IPS-18a (cell line): ENCODE measurements around the gene BMP8B.

Source experiments
- H3K27ac ChIP-seq: one replicate; pipeline ENCODE4 v1.5.1; 2013; ENCODE audit warnings: low read length
- H3K27me3 ChIP-seq: one replicate; pipeline ENCODE4 v1.6.1; 2013; ENCODE audit warnings: mild to moderate bottlenecking, low read length; ENCODE audit not compliant: control insufficient read depth, insufficient read depth
- H3K36me3 ChIP-seq: one replicate; pipeline ENCODE4 v1.6.1; 2013; ENCODE audit warnings: low read depth, low read length; ENCODE audit not compliant: control insufficient read depth
- H3K4me1 ChIP-seq: one replicate; pipeline ENCODE4 v1.6.1; 2013; ENCODE audit warnings: low read depth, low read length; ENCODE audit not compliant: control insufficient read depth
- H3K4me3 ChIP-seq: one replicate; pipeline ENCODE4 v1.5.1; 2013; ENCODE audit warnings: low read length
- H3K9ac ChIP-seq: one replicate; pipeline ENCODE4 v1.6.1; 2013; ENCODE audit warnings: mild to moderate bottlenecking, low read length, moderate library complexity
- H3K9me3 ChIP-seq: one replicate; pipeline ENCODE4 v1.6.1; 2013; ENCODE audit warnings: low read depth, low read length; ENCODE audit not compliant: control insufficient read depth

BMP8B gene

DNA sequence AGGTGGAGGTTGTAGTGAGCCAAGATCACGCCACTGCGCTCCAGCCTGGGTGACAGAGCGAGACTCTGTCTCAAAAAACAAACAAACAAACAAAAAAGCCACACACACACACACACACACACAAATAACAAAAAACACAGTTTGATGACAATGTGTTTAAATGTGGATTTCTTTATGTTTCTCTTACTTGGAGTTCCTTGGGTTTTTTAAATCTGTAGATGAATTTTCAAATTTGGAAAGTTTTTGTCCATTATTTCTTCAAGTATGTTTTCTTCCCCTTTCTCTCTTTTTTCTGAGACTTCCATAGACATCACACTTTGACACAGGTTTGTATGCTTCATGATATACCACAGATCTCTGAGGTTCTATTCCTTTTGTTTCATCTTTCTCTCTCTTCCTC is 62.1 kb downstream of the BMP8B start:
- H3K9me3 ChIP-seq = no peaks in the 10 kb centered on the region
- H3K27me3 ChIP-seq = peaks cover 94% of the 10 kb centered on the region
- H3K36me3 ChIP-seq = no peaks in the 10 kb centered on the region
- H3K27ac ChIP-seq = no peak overlapping the region
- no peak overlapping the region for H3K9ac ChIP-seq
- no peak overlapping the region for H3K4me3 ChIP-seq
- H3K4me1 ChIP-seq = no peaks in the 10 kb centered on the region

- H3K27me3 ChIP-seq = peaks cover 93% of the 10 kb centered on the region
These were observed 66.2 kb downstream of the BMP8B start for GRCh38 chr1:39722495-39722894.

GRCh38 chr1:39721664-39722063 is 67.0 kb downstream of the BMP8B start:
- Histone ChIP-seq H3K27ac (no peak overlapping the region), H3K36me3 (no peaks in the 10 kb centered on the region), H3K4me1 (no peaks in the 10 kb centered on the region), H3K9ac (no peak overlapping the region), H3K4me3 (no peak overlapping the region), H3K27me3 (peaks cover 93% of the 10 kb centered on the region), H3K9me3 (no peaks in the 10 kb centered on the region)

More at GRCh38 chr1:39722495-39722894, 66.2 kb downstream of the BMP8B start:
- H3K4me3 ChIP-seq = no peak overlapping the region
- H3K9ac ChIP-seq = no peak overlapping the region
- no peak overlapping the region for H3K27ac ChIP-seq
- H3K4me1 ChIP-seq = no peaks in the 10 kb centered on the region
- H3K9me3 ChIP-seq = no peaks in the 10 kb centered on the region
- no peaks in the 10 kb centered on the region for H3K36me3 ChIP-seq

DNA sequence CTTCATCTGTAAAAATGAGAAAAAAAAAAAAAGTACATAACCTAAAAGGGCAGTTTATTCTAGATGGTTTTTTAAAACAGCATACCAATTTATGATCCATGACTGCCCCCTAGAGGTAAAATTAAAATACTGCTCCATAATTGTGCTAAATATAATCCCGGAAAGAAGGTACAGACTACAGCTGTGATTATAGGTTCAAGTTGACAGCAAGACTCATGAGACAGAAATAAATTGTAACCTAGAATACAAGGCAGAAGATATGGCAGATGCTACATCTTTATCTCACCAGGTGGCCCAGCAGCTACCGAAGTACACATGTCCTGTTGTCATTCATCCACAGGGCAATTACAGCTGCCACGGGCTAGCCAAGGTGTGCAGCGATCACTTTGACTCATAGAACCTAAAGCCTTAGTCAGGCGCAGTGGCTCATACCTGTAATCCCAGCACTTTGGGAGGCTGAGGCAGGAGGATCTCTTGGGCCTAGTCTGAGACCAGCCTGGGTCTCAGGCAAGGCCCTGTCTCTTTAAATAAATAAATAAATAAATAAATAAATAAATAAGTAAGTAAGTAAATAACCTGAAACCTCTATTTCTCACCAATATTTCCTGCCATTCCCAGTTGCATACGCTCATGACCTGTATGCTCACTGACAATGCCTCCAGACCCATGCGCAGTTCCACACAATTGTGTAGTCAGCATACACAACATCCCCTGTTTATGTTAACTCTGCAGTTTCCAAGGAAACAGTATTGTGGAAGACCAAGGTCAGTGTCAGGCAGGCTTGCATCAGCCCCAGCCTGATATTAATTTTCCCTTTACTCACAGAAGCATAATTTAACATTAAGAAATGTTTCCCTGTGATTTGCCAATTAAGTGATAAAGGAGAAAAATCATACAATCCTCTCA is 68.3 kb downstream of the BMP8B start:
- H3K27ac ChIP-seq = no peak overlapping the region
- no peaks in the 10 kb centered on the region for H3K9me3 ChIP-seq
- H3K4me3 ChIP-seq = no peak overlapping the region
- H3K9ac ChIP-seq = no peak overlapping the region
- H3K27me3 ChIP-seq = peaks cover 94% of the 10 kb centered on the region
- H3K4me1 ChIP-seq = no peaks in the 10 kb centered on the region
- no peaks in the 10 kb centered on the region for H3K36me3 ChIP-seq

- H3K4me1 ChIP-seq = no peaks in the 10 kb centered on the region
- H3K9me3 ChIP-seq = no peaks in the 10 kb centered on the region
- no peak overlapping the region for H3K9ac ChIP-seq
- peaks cover 99% of the 10 kb centered on the region for H3K27me3 ChIP-seq
- H3K36me3 ChIP-seq = no peaks in the 10 kb centered on the region
- H3K4me3 ChIP-seq = no peak overlapping the region
- no peak overlapping the region for H3K27ac ChIP-seq
These were observed 70.9 kb downstream of the BMP8B start for GRCh38 chr1:39717809-39718208.

DNA sequence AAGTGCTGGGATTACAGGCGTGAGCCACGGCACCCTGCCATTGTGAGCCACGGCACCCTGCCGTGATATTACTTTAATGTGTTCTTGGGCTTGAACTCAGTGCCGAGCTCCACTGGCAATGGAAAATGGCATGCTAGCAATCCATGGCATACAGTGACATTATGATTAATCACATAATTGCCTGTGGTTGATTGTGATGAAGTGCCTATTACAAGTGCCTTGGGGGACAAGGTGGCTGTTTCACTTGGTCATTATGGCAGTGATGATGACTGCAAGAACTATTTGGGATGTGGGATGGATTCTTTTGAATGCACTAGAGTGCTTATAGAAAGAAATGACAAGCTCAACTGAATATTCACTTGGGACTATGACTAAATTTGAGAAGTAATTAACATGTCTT is 75.1 kb downstream of the BMP8B start:
- Histone ChIP-seq H3K27ac (no peak overlapping the region), H3K9me3 (no peaks in the 10 kb centered on the region), H3K36me3 (no peaks in the 10 kb centered on the region), H3K4me1 (no peaks in the 10 kb centered on the region), H3K9ac (no peak overlapping the region), H3K4me3 (no peak overlapping the region), H3K27me3 (peaks cover 100% of the 10 kb centered on the region)

DNA sequence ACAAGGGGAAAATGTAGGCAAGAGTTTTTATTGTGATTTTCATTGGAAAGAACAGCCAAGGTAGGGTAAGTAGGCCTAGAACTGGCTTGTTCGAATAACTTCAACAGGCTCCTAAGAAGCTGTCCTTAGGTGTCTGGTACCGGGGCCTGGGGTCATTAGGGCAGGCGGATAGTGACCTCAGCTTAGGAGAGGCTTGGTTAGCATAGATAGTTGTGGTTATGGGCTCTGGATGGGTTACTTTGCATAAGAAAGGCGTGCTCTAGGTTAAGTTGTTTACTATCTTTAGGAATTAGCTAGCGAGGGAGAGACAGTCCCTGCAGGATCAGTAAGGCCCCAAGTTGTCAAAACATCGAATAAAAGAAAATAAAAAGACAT is 76.7 kb downstream of the BMP8B start:
- H3K9ac ChIP-seq = no peak overlapping the region
- no peak overlapping the region for H3K4me3 ChIP-seq
- peaks cover 100% of the 10 kb centered on the region for H3K27me3 ChIP-seq
- H3K36me3 ChIP-seq = no peaks in the 10 kb centered on the region
- no peaks in the 10 kb centered on the region for H3K9me3 ChIP-seq
- H3K27ac ChIP-seq = no peak overlapping the region
- no peaks in the 10 kb centered on the region for H3K4me1 ChIP-seq

DNA sequence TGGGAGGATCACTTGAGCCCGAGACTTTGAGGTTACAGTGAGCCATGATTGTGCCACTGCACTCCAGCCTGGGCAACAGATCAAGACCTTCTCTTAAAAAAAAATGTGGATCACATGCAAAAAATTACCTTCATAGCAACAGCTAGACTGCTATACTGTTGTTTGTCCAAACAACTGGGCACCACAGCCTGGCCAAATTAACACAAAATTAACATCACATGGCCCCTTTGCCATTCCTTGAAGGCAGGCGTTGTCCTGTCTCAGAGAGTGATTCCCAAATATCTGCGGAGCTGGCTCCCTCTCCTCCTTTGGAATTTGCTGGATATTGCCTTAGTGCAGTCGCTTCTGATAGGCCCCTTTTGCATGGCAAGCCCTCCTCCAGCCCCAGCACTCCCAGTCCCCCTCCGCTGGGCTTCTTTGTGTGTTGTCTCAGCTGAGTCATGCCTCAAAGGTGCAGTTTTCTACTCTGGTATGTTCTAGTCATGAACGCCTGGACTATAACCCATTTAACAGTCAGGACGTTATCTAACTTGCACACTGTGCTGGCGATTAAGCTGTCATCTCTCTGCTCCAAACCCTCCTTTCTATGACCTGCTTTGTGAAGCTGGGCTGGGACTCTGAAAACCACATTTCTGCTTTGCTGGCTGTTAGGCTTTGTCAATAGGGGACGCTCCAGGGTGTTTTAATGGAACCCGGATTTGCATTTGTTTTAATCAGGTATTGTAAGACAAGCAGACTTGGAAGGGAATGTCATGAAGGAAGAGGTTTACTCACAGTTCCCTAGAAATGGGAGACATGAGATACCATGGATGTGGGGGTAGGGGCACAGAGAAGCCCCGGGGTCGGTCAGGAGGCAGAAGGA is 77.3 kb downstream of the BMP8B start:
- H3K9me3 ChIP-seq = no peaks in the 10 kb centered on the region
- H3K9ac ChIP-seq = no peak overlapping the region
- H3K4me3 ChIP-seq = no peak overlapping the region
- H3K4me1 ChIP-seq = no peaks in the 10 kb centered on the region
- peaks cover 100% of the 10 kb centered on the region for H3K27me3 ChIP-seq
- no peak overlapping the region for H3K27ac ChIP-seq
- no peaks in the 10 kb centered on the region for H3K36me3 ChIP-seq

DNA sequence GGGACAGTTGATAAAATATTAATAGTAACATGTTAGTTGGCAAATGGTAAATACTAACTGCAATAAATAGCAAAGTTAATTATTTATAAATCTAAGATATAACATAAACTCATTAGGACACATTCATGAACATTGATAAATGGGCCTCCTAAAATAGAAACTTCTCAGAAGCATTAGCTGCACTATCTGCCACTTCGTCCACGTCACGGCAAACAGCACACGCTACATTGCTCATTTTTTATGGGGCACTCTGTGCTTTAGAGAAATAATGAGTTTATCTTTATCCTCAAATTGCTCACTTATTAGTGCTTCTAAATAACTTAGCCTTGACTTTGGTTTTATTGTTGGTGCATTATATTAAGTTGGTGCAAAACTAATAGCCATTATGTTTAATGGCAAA is 81.2 kb downstream of the BMP8B start:
- Histone ChIP-seq H3K9me3 (no peaks in the 10 kb centered on the region), H3K4me3 (no peak overlapping the region), H3K27me3 (peaks cover 100% of the 10 kb centered on the region), H3K36me3 (no peaks in the 10 kb centered on the region), H3K9ac (no peak overlapping the region), H3K27ac (no peak overlapping the region), H3K4me1 (no peaks in the 10 kb centered on the region)
